K562 (cell line): ENCODE results near the gene GRIN2A. TPM values are rescaled to one million over a fixed set of nuclear protein-coding genes. Genes with fewer than 3 reads are reported as not detected.

Experiments used
- ATAC-seq: fragments of 200-7000 bp; cut with Tn5 transposase; 3 replicates; pipeline ENCODE4 v1.9.1; 2020; ENCODE audit warnings: moderate library complexity
- BruUV-seq: library from RNA; stranded (reverse); fragments of 400-500 nt; replicated peaks from 2 replicates; lab custom pipeline; 2021; lab: Mats Ljungman, UMichigan
- CTCF ChIA-PET: fragments of 300-600 bp; formaldehyde crosslinking; extraction: SDS; loops from one replicate; lab custom pipeline; 2021; ENCODE audit warnings: low intra/inter-chr PET ratio; lab: Yijun Ruan, JAX
- POLR2A ChIA-PET: fragments of 300-600, 350-650 bp; sonication (Branson Sonifier 250); formaldehyde crosslinking; extraction: SDS; loops from one replicate; lab custom pipeline; 2021; ENCODE audit warnings: antibody characterized with exemption, inconsistent platforms; lab: Yijun Ruan, JAX
- DNase-seq, 4 experiments: peaks; one replicate each; pipeline versions ENCODE4 v3.0.0 to v3.0.0-alpha.2; 2011 to 2018; ENCODE audit warnings: low spot score in 3 of 4, mixed read lengths in 3 of 4; ENCODE audit errors: extremely low read depth in 1 of 4
- FAIRE-seq: peaks from 2 replicates; lab custom pipeline; 2011; peaks lifted over from hg19 to GRCh38; lab: Jason Lieb, UNC
- H2AFZ ChIP-seq: 2 replicates; pipeline ENCODE4 v1.6.0; 2011; ENCODE audit warnings: low read depth, low read length, control low read depth, inconsistent platforms
- H3K27ac ChIP-seq: fragments of 200-600 bp; 3 replicates; pipeline ENCODE4 v1.8.0; 2011; ENCODE audit warnings: low read depth, mild to moderate bottlenecking, control low read depth, inconsistent platforms, low read length, moderate library complexity, mixed read lengths; ENCODE audit errors: extremely low read depth
- H3K27me3 ChIP-seq, 2 experiments: fragments of 300-600 bp in 1 of 2; 2 replicates in 1 of 2; 3 replicates in 1 of 2; pipeline versions ENCODE4 v1.6.0 to v1.8.0; 2011; ENCODE audit warnings: inconsistent platforms in 2 of 2, low read length in 2 of 2, mild to moderate bottlenecking in 1 of 2, mixed read lengths in 1 of 2, moderate library complexity in 1 of 2; ENCODE audit not compliant: control insufficient read depth in 2 of 2, insufficient read depth in 2 of 2
- H3K36me3 ChIP-seq: fragments of 300-600 bp; 3 replicates; pipeline ENCODE4 v1.8.0; 2011; ENCODE audit warnings: mild to moderate bottlenecking, low read length, inconsistent platforms; ENCODE audit not compliant: control insufficient read depth, insufficient read depth
- H3K4me1 ChIP-seq, 2 experiments: fragments of 200-600 bp in 1 of 2; replicated peaks in 1 of 2; 2 replicates in 1 of 2; 3 replicates in 1 of 2; pipeline versions ENCODE4 v1.5.1 to v1.8.0; 2011; ENCODE audit warnings: inconsistent platforms in 2 of 2, low read length in 2 of 2, mild to moderate bottlenecking in 1 of 2, mixed read lengths in 1 of 2, moderate library complexity in 1 of 2; ENCODE audit not compliant: control insufficient read depth in 2 of 2, insufficient read depth in 2 of 2
- H3K4me2 ChIP-seq: 2 replicates; pipeline ENCODE4 v1.6.1; 2011; ENCODE audit warnings: low read length, control low read depth, inconsistent platforms, mixed read lengths; ENCODE audit not compliant: insufficient read depth
- H3K4me3 ChIP-seq: fragments of 200-600 bp; sonication (generic), shearing (Covaris generic); 2 replicates; pipeline ENCODE4 v1.5.1; 2016; ENCODE audit warnings: control low read depth, inconsistent platforms
- H3K79me2 ChIP-seq: fragments of 200-600 bp; 3 replicates; pipeline ENCODE4 v1.8.0; 2011; ENCODE audit warnings: low read length, inconsistent platforms; ENCODE audit not compliant: control insufficient read depth, insufficient read depth
- H3K9ac ChIP-seq, 2 experiments: 2 replicates each; pipeline versions ENCODE4 v1.6.0 to v1.6.1; 2011; ENCODE audit warnings: low read depth in 2 of 2, low read length in 2 of 2, control low read depth in 1 of 2, inconsistent platforms in 1 of 2, mild to moderate bottlenecking in 1 of 2, mixed read lengths in 1 of 2; ENCODE audit not compliant: insufficient read depth in 1 of 2
- H3K9me1 ChIP-seq: one replicate; pipeline ENCODE4 v1.6.0; 2011; ENCODE audit warnings: inconsistent platforms, mild to moderate bottlenecking, low read length, moderate library complexity; ENCODE audit not compliant: control insufficient read depth, insufficient read depth
- H3K9me3 ChIP-seq: replicated peaks from 2 replicates; pipeline ENCODE4 v1.5.1; 2011; ENCODE audit warnings: low read depth, low read length, inconsistent platforms; ENCODE audit not compliant: control insufficient read depth, insufficient read depth
- H4K20me1 ChIP-seq: replicated peaks from 2 replicates; pipeline ENCODE4 v1.6.1; 2011; ENCODE audit warnings: low read length, inconsistent platforms, mixed read lengths; ENCODE audit not compliant: control insufficient read depth, insufficient read depth
- NEUROD1 ChIP-seq: fragments of 150-350 bp; IDR thresholded peaks from 2 replicates; pipeline ENCODE4 v1.6.1; 2014; ENCODE audit warnings: borderline replicate concordance, low read length, low read depth; ENCODE audit not compliant: partially characterized antibody
- WGBS: fragments of 100-300 bp; shearing (Covaris generic); methylation state at CpG from one replicate; pipeline ENCODE4 v1.1.6; 2016; ENCODE audit warnings: low coverage, mixed read lengths; ENCODE audit not compliant: insufficient coverage; ENCODE audit errors: missing lambda C conversion rate; 5-methylcytosine and 5-hydroxymethylcytosine counted together
- in situ Hi-C: fragments of 300-500 bp; cut with MboI; formaldehyde crosslinking; loops from 4 replicates; pipeline ENCODE4 v1.15.0; 2018; ENCODE audit warnings: inconsistent platforms, mixed read lengths
- intact Hi-C: fragments of 100-400 bp; cut with micrococcal nuclease; formaldehyde crosslinking; loops from 2 replicates; pipeline ENCODE4 v1.14.2; 2022
- polyA plus RNA-seq, 8 experiments: library from polyadenylated mRNA; depleted of rRNA in 4 of 8; stranded (reverse) in 5 of 8; unstranded in 3 of 8; fragments of >200 nt; fragmentation: Nextera tagmentation in 2 of 8; fragmentation: Illumina TruSeq in 1 of 8; extraction: Ambion mirVana in 2 of 8; extraction: Trizol in 1 of 8; gene quantifications; 2 replicates each; pipeline versions ENCODE4 v1.2.1 to v1.2.3, GENCODE V29; 2011 to 2014; ENCODE audit warnings: inconsistent platforms in 1 of 8, missing spikeins in 1 of 8
- total RNA-seq, 7 experiments: library from RNA; depleted of rRNA in 6 of 7; stranded (reverse); fragments of >200 nt in 6 of 7; fragmentation: Illumina TruSeq in 2 of 7; extraction: Trizol in 2 of 7; gene quantifications; 2 replicates each; pipeline versions ENCODE4 v1.2.1 to v1.2.3, GENCODE V29; 2011 to 2021; ENCODE audit warnings: low replicate concordance in 1 of 7
- TF ChIP-seq, protein P1 (sequence below), 2 experiments: fragments of 450-650 bp in 1 of 2; sonication (generic) in 1 of 2; formaldehyde crosslinking in 1 of 2; IDR thresholded peaks in 1 of 2; conservative IDR thresholded peaks in 1 of 2; 2 replicates each; pipeline versions ENCODE4 v1.6.1 to v1.8.1; 2016 to 2023; ENCODE audit warnings: mild to moderate bottlenecking in 2 of 2, moderate library complexity in 2 of 2, inconsistent platforms in 1 of 2, missing genetic modification reagents in 1 of 2

GRIN2A gene
- total and polyA plus RNA-seq, 9 of the 15 experiments (the other 6 are each of a cell fraction or from before 2014, with no cell fraction given) = not detected

DNA sequence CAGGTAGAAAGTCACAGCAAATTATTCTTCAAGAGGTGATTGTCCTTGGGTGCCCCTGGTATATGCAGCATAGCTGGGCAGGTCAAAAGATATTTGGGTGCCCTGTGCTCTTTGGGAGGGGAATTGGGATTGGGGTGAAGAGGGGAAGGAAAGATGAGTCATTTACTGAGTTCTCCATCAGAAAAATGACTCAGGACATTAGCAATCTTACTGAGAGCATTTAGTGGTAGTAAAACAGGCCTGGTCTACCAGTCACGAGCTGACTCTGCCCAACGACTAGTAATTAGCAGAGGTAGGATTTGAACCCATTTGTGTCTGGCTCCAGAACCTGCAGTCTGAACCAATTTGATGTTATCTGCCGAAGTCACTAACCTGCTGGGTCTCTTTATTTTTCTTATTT is 6.0 kb upstream of the GRIN2A start:
- FAIRE-seq = no peak
- 1% methylated on average over 3 of the region's 3 CpGs for WGBS
- Histone ChIP-seq H3K4me3 (no peak overlapping the region), H3K9ac (no peak overlapping the region), H3K9me1 (no peaks in the 10 kb centered on the region), H3K27me3 (peaks cover 0 to 8% of the 10 kb centered on the region in 2 experiments; a peak in 3 of 5 replicates), H3K27ac (no peak overlapping the region), H3K4me1 (peaks cover 0 to under 1% of the 10 kb centered on the region in 2 experiments; a peak in 2 of 5 replicates), H4K20me1 (no peaks in the 10 kb centered on the region), H3K36me3 (no peaks in the 10 kb centered on the region)
- no peak for ATAC-seq
- POLR2A ChIA-PET = interaction anchor here (0.7 kb wide), 1 partner anchor 929 kb away, joined by 3 read pairs; no protein-coding TSS in a partner anchor
- BruUV-seq = no TSS peak
- in situ Hi-C loops = loop anchor here (10.0 kb wide), 1 partner anchor 923 kb away; no protein-coding TSS in a partner anchor
- TF ChIP-seq, protein P1, sequence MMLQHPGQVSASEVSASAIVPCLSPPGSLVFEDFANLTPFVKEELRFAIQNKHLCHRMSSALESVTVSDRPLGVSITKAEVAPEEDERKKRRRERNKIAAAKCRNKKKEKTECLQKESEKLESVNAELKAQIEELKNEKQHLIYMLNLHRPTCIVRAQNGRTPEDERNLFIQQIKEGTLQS (IDR thresholded peaks at IDR 0.05) = peak; percentile 42
- TF ChIP-seq, protein P1 (CRISPR knock-in tag; conservative IDR thresholded peaks at IDR 0.05) = no peak
- no peak for TF ChIP-seq NEUROD1
- TF ChIP-seq, all 486 proteins: peak for 1
- no peaks in the 10 kb centered on the region for H3K9me3 ChIP-seq
- H2AFZ ChIP-seq = no peak overlapping the region
- CTCF ChIA-PET = interaction anchor here (0.7 kb wide), 1 partner anchor 111 kb away, joined by 6 read pairs; no protein-coding TSS in a partner anchor
- no peaks in the 10 kb centered on the region for H3K79me2 ChIP-seq
- no peak for DNase-seq
- H3K4me2 ChIP-seq = no peak overlapping the region
- intact Hi-C loops = loop anchor here (10.0 kb wide), 2 partner anchors 893 to 923 kb away; no protein-coding TSS in a partner anchor
